Stomach (tissue), 4 donors: ENCODE data around the gene COL23A1.

Experiments
- CTCF ChIP-seq, 7 experiments: fragments of 450-650 bp in 4 of 7; fragments of 200-600 bp in 3 of 7; sonication (generic) in 3 of 7; IDR thresholded peaks; one replicate each; pipeline ENCODE4 v1.5.1; 2016 to 2019; ENCODE audit warnings: antibody characterized with exemption in 7 of 7, control low read depth in 2 of 7, mild to moderate bottlenecking in 1 of 7
- EP300 ChIP-seq: sonication (generic); formaldehyde crosslinking; IDR thresholded peaks from one replicate; pipeline ENCODE4 v1.6.1; 2017; ENCODE audit warnings: antibody characterized with exemption
- POLR2A ChIP-seq, 4 donors: fragments of 450-650 bp; IDR thresholded peaks; one replicate each; pipeline ENCODE4 v1.6.1; 2016; ENCODE audit warnings: antibody characterized with exemption in 4 of 4, control low read depth in 2 of 4, mild to moderate bottlenecking in 1 of 4, moderate library complexity in 1 of 4

- no peak for TF ChIP-seq CTCF (IDR thresholded peaks at IDR 0.05)
- no peak for TF ChIP-seq POLR2A (IDR thresholded peaks at IDR 0.05)
- no peak for TF ChIP-seq EP300
Observed at GRCh38 chr5:178353461-178353860, 236.7 kb downstream of the COL23A1 start.
